Activated naive CD4-positive, alpha-beta T cell treated with anti-CD3 and anti-CD28 coated beads, Interleukin-2, amount 50 U/mL, for 16 hours (primary cell): Measurements from ENCODE around the gene AGER.
"Not testable (repeated sequence)": the region's sequence is repeated elsewhere in the genome, so short reads cannot be mapped to it uniquely, and the experiment has no call there.

ENCODE experiments used
- DNase-seq: peaks from one replicate; pipeline ENCODE4 v3.0.0-alpha.2; 2020

Gene AGER

GRCh38 chr6:32198345-32198696 lies 14.3 kb upstream of the AGER start:
- DNase-seq = no peak

GRCh38 chr6:32196682-32197616 lies 12.9 kb upstream of the AGER start:
- no peak for DNase-seq

GRCh38 chr6:32195902-32196681 lies 12.0 kb upstream of the AGER start:
- peak; percentile 51 for DNase-seq

- peak; percentile 100 for DNase-seq
These were observed 11.5 kb upstream of the AGER start for GRCh38 chr6:32195652-32195901.

GRCh38 chr6:32194825-32195651 lies 11.0 kb upstream of the AGER start:
- no peak for DNase-seq

- DNase-seq = no peak
These were observed 10.3 kb upstream of the AGER start for GRCh38 chr6:32194388-32194787.

- DNase-seq = not testable (repeated sequence)
These were observed 9.0 kb upstream of the AGER start for GRCh38 chr6:32193096-32193495.

- DNase-seq = peak; percentile 32
These were observed 8.6 kb upstream of the AGER start, which contains the start of gene GPSM3 for GRCh38 chr6:32192608-32193039. TSS of gene GPSM3 (minus strand) at chr6:32192643. CDS start at chr6:32192513, 130 bp downstream.

- DNase-seq = no peak
These were observed 7.9 kb upstream of the AGER start for GRCh38 chr6:32191696-32192607.

- DNase-seq = no peak
These were observed 7.0 kb upstream of the AGER start for GRCh38 chr6:32190911-32191677.

- peak; percentile 82 for DNase-seq
These were observed 6.2 kb upstream of the AGER start, which contains the start of gene PBX2 for GRCh38 chr6:32190054-32190851. TSS of gene PBX2 (minus strand) at chr6:32190202. CDS start at chr6:32189915, 287 bp downstream.

GRCh38 chr6:32189742-32190053 lies 5.6 kb upstream of the AGER start:
- no peak for DNase-seq

GRCh38 chr6:32189069-32189741 lies 5.2 kb upstream of the AGER start:
- no peak for DNase-seq

- DNase-seq = no peak
These were observed 4.5 kb upstream of the AGER start for GRCh38 chr6:32188381-32189068.

- not testable (repeated sequence) for DNase-seq
These were observed 3.8 kb upstream of the AGER start for GRCh38 chr6:32187725-32188380.

- DNase-seq = no peak
These were observed 3.1 kb upstream of the AGER start for GRCh38 chr6:32187009-32187709.

- DNase-seq = not testable (repeated sequence)
These were observed 2.2 kb upstream of the AGER start for GRCh38 chr6:32186151-32186840.
